B cell (primary cell): ENCODE data around the gene SPATA2. TPM values are rescaled to one million over a fixed set of nuclear protein-coding genes. Genes with fewer than 3 reads are reported as not detected.

Experiments
- ATAC-seq: fragments of 200-7000 bp; cut with Tn5 transposase; one replicate; pipeline ENCODE4 v1.10.0; 2021; ENCODE audit warnings: low read depth, mild to moderate bottlenecking, moderate number of reproducible peaks, moderate library complexity
- CTCF ChIA-PET: fragments of 350-600 bp; sonication (Branson Sonifier 250); formaldehyde crosslinking; loops from one replicate; lab custom pipeline; 2021; ENCODE audit warnings: antibody characterized with exemption, inconsistent platforms; lab: Charles Lee
- POLR2A ChIA-PET: fragments of 350-600 bp; sonication (Branson Sonifier 250); formaldehyde crosslinking; loops from one replicate; lab custom pipeline; 2021; ENCODE audit warnings: antibody characterized with exemption; lab: Charles Lee
- DNase-seq: peaks from one replicate; pipeline ENCODE4 v3.0.0; 2013
- H2AFZ ChIP-seq: 2 replicates; pipeline ENCODE4 v1.6.1; 2012; ENCODE audit warnings: mild to moderate bottlenecking, low read depth, low read length; ENCODE audit not compliant: insufficient read depth, poor library complexity, severe bottlenecking
- H3K27ac ChIP-seq, 2 donors: 1 replicate in 1 of 2; 2 replicates in 1 of 2; pipeline ENCODE4 v1.5.1; 2012 to 2013; ENCODE audit warnings: low read length in 2 of 2, mild to moderate bottlenecking in 2 of 2, moderate library complexity in 1 of 2
- H3K27me3 ChIP-seq, 4 experiments: fragments of 200-600 bp in 1 of 4; sonication (generic) in 1 of 4; replicated peaks in 1 of 4; 1 replicate in 2 of 4; 2 replicates in 2 of 4; pipeline versions ENCODE4 v1.6.1 to v1.7.0; 2013 to 2016; ENCODE audit warnings: low read length in 3 of 4, mild to moderate bottlenecking in 2 of 4, mixed read lengths in 1 of 4, moderate library complexity in 1 of 4; ENCODE audit not compliant: insufficient read depth in 4 of 4, control insufficient read depth in 3 of 4; ENCODE audit errors: control extremely low read depth in 1 of 4
- H3K36me3 ChIP-seq, 2 experiments: replicated peaks in 1 of 2; 1 replicate in 1 of 2; 2 replicates in 1 of 2; pipeline versions ENCODE4 v1.6.1 to v1.7.1; 2013; ENCODE audit warnings: low read length in 1 of 2; ENCODE audit not compliant: insufficient read depth in 2 of 2, control insufficient read depth in 1 of 2; ENCODE audit errors: control extremely low read depth in 1 of 2, extremely low read depth in 1 of 2
- H3K4me1 ChIP-seq, 2 donors: fragments of 200-600 bp in 1 of 2; sonication (generic) in 1 of 2; 1 replicate in 1 of 2; 2 replicates in 1 of 2; pipeline versions ENCODE4 v1.5.1 to v1.6.1; 2013 to 2017; ENCODE audit warnings: low read length in 2 of 2; ENCODE audit not compliant: control insufficient read depth in 2 of 2, insufficient read depth in 2 of 2
- H3K4me2 ChIP-seq: replicated peaks from 2 replicates; pipeline ENCODE3; 2012; ENCODE audit warnings: mild to moderate bottlenecking, low read depth, low read length; ENCODE audit not compliant: poor library complexity, severe bottlenecking
- H3K4me3 ChIP-seq, 5 experiments: fragments of 200-600 bp in 1 of 5; sonication (generic) in 1 of 5; 1 replicate in 3 of 5; 2 replicates in 2 of 5; pipeline versions ENCODE4 v1.5.1 to v1.7.0; 2011 to 2016; ENCODE audit warnings: low read length in 4 of 5, mild to moderate bottlenecking in 4 of 5, low read depth in 2 of 5, control low read depth in 1 of 5, moderate library complexity in 1 of 5; ENCODE audit not compliant: insufficient read depth in 1 of 5; ENCODE audit errors: control extremely low read depth in 1 of 5, extremely low read depth in 1 of 5
- H3K79me2 ChIP-seq: fragments of 200-600 bp; sonication (generic); one replicate; pipeline ENCODE4 v1.6.0; 2016; ENCODE audit warnings: low read length; ENCODE audit not compliant: control insufficient read depth, insufficient read depth
- H3K9ac ChIP-seq: fragments of 200-600 bp; sonication (generic); 2 replicates; pipeline ENCODE4 v1.6.1; 2017; ENCODE audit warnings: mild to moderate bottlenecking, low read length, moderate library complexity
- H3K9me3 ChIP-seq, 3 donors: one replicate each; pipeline versions ENCODE4 v1.6.1 to v1.7.1; 2013; ENCODE audit warnings: low read length in 2 of 3; ENCODE audit not compliant: control insufficient read depth in 2 of 3, insufficient read depth in 1 of 3; ENCODE audit errors: control extremely low read depth in 1 of 3
- H4K20me1 ChIP-seq: 2 replicates; pipeline ENCODE4 v1.6.0; 2012; ENCODE audit warnings: mild to moderate bottlenecking, low read length; ENCODE audit not compliant: insufficient read depth, control insufficient read depth, poor library complexity, severe bottlenecking
- H3K27ac Mint-ChIP-seq: one replicate; pipeline ENCODE4 v1.8.0; 2021; ENCODE audit warnings: mixed read lengths
- H3K27me3 Mint-ChIP-seq: one replicate; pipeline ENCODE4 v1.8.0; 2021; ENCODE audit warnings: mixed read lengths
- H3K4me1 Mint-ChIP-seq: one replicate; pipeline ENCODE4 v1.8.0; 2021; ENCODE audit warnings: mixed read lengths
- H3K4me3 Mint-ChIP-seq: one replicate; pipeline ENCODE4 v1.8.0; 2021; ENCODE audit warnings: mixed read lengths
- H3K9me3 Mint-ChIP-seq: one replicate; pipeline ENCODE4 v1.8.0; 2022; ENCODE audit warnings: mixed read lengths; ENCODE audit not compliant: insufficient read depth
- CTCF ChIP-seq: fragments of 200-600 bp; IDR thresholded peaks from one replicate; pipeline ENCODE4 v1.8.0; 2022; ENCODE audit warnings: antibody characterized with exemption, mild to moderate bottlenecking
- EZH2 ChIP-seq: IDR thresholded peaks from 2 replicates; pipeline ENCODE4 v1.6.1; 2012; ENCODE audit warnings: borderline replicate concordance, low read depth, mild to moderate bottlenecking, moderate library complexity, low read length; ENCODE audit not compliant: insufficient read depth, poor library complexity, severe bottlenecking
- WGBS: methylation state at CpG from one replicate; pipeline ENCODE4 v1.1.5; 2013; ENCODE audit warnings: missing lambda C conversion rate; ENCODE audit not compliant: insufficient coverage; 5-methylcytosine and 5-hydroxymethylcytosine counted together
- intact Hi-C: fragments of 100-400 bp; cut with micrococcal nuclease; formaldehyde crosslinking; loops from one replicate; pipeline ENCODE4 v1.10.0; 2022
- polyA plus RNA-seq: library from polyadenylated mRNA; depleted of rRNA; stranded (reverse); fragments of >200 nt; gene quantifications from 2 replicates; pipeline ENCODE4 v1.2.3, GENCODE V29; 2012
- total RNA-seq, 2 donors: library from RNA; stranded (reverse); fragments of 120-200 nt in 1 of 2; gene quantifications; 1 replicate in 1 of 2; 2 replicates in 1 of 2; pipeline versions ENCODE4 v1.2.3 to v1.2.4, GENCODE V29; 2013 to 2022

The SPATA2 gene
- total and polyA plus RNA-seq, 2 donors (not counting 1 experiment from before 2014, with no cell fraction given) = 10.7 to 20.0 TPM

DNA sequence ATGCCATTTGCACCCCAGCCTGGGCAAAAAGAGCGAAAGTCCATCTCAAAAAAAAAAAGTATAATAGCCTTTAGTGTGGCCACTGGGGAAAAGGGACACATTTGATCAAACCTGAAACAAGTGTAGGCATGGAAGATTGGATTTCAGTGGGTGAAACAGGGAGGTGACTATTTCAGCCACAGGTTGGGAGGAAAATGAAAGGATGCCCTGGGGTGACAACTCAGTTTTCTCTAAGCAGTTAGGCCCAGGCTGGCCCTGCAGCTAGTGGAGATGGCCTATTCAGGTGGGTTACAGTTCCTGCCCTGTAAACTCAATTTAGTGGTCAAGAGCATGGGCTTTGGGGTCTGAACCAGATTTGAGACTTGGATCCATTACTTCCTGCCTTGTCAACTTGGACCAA is 36.4 kb downstream of the SPATA2 start:
- Histone ChIP-seq H3K4me3 (no peak overlapping the region), H3K9me3 (no peaks in the 10 kb centered on the region), H4K20me1 (no peaks in the 10 kb centered on the region), H3K9ac (no peak overlapping the region), H3K4me1 (no peaks in the 10 kb centered on the region), H3K27ac (no peak overlapping the region), H3K27me3 (no peaks in the 10 kb centered on the region), H3K4me2 (no peak overlapping the region), H3K36me3 (peaks cover 0 to 55% of the 10 kb centered on the region in 2 experiments), H3K79me2 (no peaks in the 10 kb centered on the region), H2AFZ (no peak overlapping the region)
- ATAC-seq (no peak), DNase-seq (no peak)
- Mint-ChIP-seq H3K4me3 (no peak overlapping the region), H3K4me1 (no peaks in the 10 kb centered on the region), H3K9me3 (no peaks in the 10 kb centered on the region), H3K27ac (no peak overlapping the region), H3K27me3 (no peaks in the 10 kb centered on the region)
- WGBS = 100% methylated on average over 1 of the region's 1 CpG
- intact Hi-C loops = no loop called here
- POLR2A ChIA-PET = no interaction called here
- TF ChIP-seq CTCF (no peak), EZH2 (no peak)
- CTCF ChIA-PET = no interaction called here

DNA sequence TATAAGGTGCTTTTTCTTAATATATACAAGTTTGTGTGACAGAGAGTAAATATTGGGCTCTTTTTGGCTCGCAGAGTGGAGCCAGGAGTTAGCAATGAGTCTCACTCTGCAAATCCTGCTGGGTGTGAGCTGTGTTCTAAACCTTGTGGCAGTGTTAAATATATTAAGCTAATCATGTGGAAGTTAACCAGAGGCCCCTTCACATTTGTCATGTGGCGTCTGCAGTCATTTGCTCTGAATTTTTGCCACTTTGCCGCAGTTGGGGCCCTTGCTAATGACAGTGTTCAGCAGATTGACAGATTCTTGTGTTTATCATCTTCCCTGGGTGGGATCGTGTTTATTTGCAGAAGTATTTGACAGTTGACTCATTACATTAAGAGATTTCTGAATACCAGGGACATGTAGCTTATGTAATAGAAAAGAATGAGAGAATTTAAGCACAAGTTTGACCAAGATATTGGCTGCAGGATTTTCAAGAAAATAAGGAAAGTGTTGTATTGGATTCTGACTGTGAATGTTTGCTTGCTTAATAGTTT is 37.9 kb downstream of the SPATA2 start:
- Histone ChIP-seq H3K79me2 (no peaks in the 10 kb centered on the region), H3K4me2 (no peak overlapping the region), H3K9ac (no peak overlapping the region), H3K27ac (no peak overlapping the region), H3K4me3 (no peak overlapping the region), H3K9me3 (no peaks in the 10 kb centered on the region), H2AFZ (no peak overlapping the region), H3K4me1 (no peaks in the 10 kb centered on the region), H3K27me3 (no peaks in the 10 kb centered on the region), H4K20me1 (no peaks in the 10 kb centered on the region), H3K36me3 (peaks cover 0 to 47% of the 10 kb centered on the region in 2 experiments)
- TF ChIP-seq EZH2 (no peak), CTCF (no peak)
- ChIA-PET CTCF (interaction anchor here (1.2 kb wide), 1 partner anchor 16 kb away, joined by 3 read pairs; no protein-coding TSS in a partner anchor), POLR2A (interaction anchor here (0.6 kb wide), 1 partner anchor 28 kb away, joined by 3 read pairs; no protein-coding TSS in a partner anchor)
- H3K4me1 Mint-ChIP-seq = no peaks in the 10 kb centered on the region
- no peak for ATAC-seq
- 83% methylated on average over 3 of the region's 4 CpGs for WGBS
- no peaks in the 10 kb centered on the region for H3K9me3 Mint-ChIP-seq
- DNase-seq = no peak
- H3K27ac Mint-ChIP-seq = no peak overlapping the region
- H3K4me3 Mint-ChIP-seq = no peak overlapping the region
- intact Hi-C loops = no loop called here
- H3K27me3 Mint-ChIP-seq = no peaks in the 10 kb centered on the region
